A549 treated with AZD9567 at 1 μM for 4 hours (cell line): Measurements from ENCODE around the gene TEX28. TPM values are rescaled to one million over a fixed set of nuclear protein-coding genes. Genes with fewer than 3 reads are reported as not detected.

Source experiments
- total RNA-seq: library from RNA; stranded (reverse); fragments of 200-300 nt; extraction: Qiagen RNA extraction; gene quantifications from 5 replicates; pipeline ENCODE4 v1.2.3, GENCODE V29; 2022; ENCODE audit not compliant: insufficient read depth

Gene TEX28, protein sequence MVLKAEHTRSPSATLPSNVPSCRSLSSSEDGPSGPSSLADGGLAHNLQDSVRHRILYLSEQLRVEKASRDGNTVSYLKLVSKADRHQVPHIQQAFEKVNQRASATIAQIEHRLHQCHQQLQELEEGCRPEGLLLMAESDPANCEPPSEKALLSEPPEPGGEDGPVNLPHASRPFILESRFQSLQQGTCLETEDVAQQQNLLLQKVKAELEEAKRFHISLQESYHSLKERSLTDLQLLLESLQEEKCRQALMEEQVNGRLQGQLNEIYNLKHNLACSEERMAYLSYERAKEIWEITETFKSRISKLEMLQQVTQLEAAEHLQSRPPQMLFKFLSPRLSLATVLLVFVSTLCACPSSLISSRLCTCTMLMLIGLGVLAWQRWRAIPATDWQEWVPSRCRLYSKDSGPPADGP
- not detected in 5 replicates for total RNA-seq

DNA sequence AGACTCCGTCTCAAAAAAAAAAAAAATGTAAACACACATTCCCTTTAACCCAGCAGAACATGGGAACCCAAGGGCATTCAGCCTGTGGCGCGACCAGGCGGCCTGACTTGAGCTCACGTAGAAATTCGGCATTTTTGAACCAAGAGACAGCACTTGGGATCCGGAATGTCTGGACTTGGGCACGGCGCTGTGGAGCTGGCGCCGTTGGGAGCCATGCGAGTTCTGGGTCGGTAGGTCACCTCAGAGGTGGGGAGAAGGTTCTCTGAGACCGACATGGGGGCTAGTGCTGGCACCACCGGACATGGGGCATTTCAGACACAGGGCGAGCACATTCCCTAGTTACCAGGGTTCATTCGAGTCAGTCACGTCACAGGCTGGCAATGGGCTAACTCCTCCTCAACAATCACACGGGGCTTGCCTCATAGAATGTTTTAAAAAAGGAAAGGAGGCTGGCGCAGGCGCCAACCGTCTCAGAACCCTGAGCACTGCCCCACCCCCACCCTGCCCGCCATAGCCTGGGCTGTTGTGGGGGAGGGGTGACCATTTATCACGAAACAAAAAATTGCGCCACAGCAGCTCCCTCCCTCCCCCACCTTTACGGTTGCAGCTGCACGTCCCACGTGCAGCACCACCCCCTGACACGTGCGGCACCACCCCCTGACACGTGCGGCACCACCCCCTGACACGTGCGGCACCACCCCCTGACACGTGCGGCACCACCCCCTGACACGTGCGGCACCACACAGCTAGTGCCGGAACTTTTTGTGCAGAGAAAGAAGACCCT is at the start of gene TEX28:
Gene TEX28, minus strand, starts transcription at position 334 of the 784 bp plus-strand sequence. CDS start 3,007 bp downstream, outside the sequence.

DNA sequence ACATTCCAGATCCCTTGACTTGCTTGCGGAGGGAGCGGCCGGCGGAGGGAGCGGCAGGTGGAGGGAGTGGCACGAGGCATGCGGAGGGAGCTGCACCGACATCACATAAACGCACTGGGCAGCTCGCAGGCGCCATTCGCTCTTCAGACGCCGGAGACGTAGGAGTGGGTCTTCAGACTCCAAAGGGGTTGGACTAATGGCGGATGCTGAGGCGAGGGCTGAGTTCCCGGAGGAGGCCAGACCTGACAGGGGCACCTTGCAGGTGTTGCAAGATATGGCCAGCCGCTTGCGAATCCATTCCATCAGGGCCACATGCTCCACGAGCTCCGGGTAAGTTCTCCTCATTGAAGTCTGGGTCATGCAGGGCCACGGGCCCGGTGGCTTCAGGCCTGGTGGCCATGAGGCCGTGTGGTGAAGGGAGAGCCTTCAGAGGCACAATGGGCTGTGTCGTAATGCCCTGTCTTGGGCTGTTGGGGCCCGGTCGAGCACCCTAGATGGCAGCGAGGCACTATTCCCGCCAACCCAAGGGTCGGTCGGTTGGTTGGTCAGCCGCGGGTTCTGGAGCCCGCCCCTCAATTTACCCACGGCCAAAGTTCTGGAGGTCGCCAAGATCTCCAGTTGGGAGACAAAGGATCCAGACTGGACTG is 863 bp upstream of the TEX28 start, which contains the start of gene TKTL1:
Gene TKTL1, plus strand, starts transcription at position 132 of the 647 bp plus-strand sequence. Its CDS starts 65 bp downstream, at position 197.

DNA sequence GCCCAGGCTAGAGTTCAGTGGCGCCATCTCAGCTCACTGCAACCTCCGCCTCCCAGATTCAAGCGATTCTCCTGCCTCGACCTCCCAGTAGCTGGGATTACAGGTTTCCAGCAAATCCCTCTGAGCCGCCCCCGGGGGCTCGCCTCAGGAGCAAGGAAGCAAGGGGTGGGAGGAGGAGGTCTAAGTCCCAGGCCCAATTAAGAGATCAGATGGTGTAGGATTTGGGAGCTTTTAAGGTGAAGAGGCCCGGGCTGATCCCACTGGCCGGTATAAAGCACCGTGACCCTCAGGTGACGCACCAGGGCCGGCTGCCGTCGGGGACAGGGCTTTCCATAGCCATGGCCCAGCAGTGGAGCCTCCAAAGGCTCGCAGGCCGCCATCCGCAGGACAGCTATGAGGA is 37.6 kb downstream of the TEX28 start, which contains the start of gene OPN1MW3:
Gene OPN1MW3, plus strand, starts transcription at position 301 of the 400 bp plus-strand sequence. Its CDS starts 38 bp downstream, at position 339.

Other genes with a start within 250 kb of the TEX28 start
- 16.6 to 22.0 TPM (median 19.4 TPM) in 5 replicates for gene MECP2, start 197.4 kb downstream of the TEX28 start, total RNA-seq
- not detected in 5 replicates for gene OPN1LW, start 150.9 kb downstream of the TEX28 start, total RNA-seq
- not detected in 5 replicates for gene OPN1MW, start 112.5 kb downstream of the TEX28 start, total RNA-seq
- not detected in 5 replicates for gene OPN1MW2, start 75.4 kb downstream of the TEX28 start, total RNA-seq
- gene OPN1MW3, start 37.5 kb downstream of the TEX28 start, total RNA-seq: not detected in 5 replicates
- 0.03 to 0.06 TPM in 2 of 5 replicates, not detected in the others for gene TKTL1, start 671 bp upstream of the TEX28 start, total RNA-seq
- gene FLNA, start 79.5 kb upstream of the TEX28 start, total RNA-seq: 1,398 to 1,786 TPM (median 1,537 TPM) in 5 replicates
- gene EMD, start 84.2 kb upstream of the TEX28 start, total RNA-seq: 139 to 167 TPM (median 160 TPM) in 5 replicates
- gene RPL10, start 103.3 kb upstream of the TEX28 start, total RNA-seq: 5,537 to 5,934 TPM (median 5,663 TPM) in 5 replicates
- gene DNASE1L1, start 114.1 kb upstream of the TEX28 start, total RNA-seq: 28.0 to 33.0 TPM (median 30.2 TPM) in 5 replicates
- 20.0 to 39.1 TPM (median 37.4 TPM) in 5 replicates for gene TAFAZZIN, start 116.4 kb upstream of the TEX28 start, total RNA-seq
- 86.0 to 111 TPM (median 105 TPM) in 5 replicates for gene ATP6AP1, start 133.6 kb upstream of the TEX28 start, total RNA-seq
- 99.0 to 111 TPM (median 108 TPM) in 5 replicates for gene GDI1, start 142.0 kb upstream of the TEX28 start, total RNA-seq
- gene FAM50A, start 149.0 kb upstream of the TEX28 start, total RNA-seq: 87.7 to 122 TPM (median 113 TPM) in 5 replicates
- gene PLXNA3, start 163.2 kb upstream of the TEX28 start, total RNA-seq: 14.0 to 24.4 TPM (median 20.9 TPM) in 5 replicates
- 47.4 to 71.3 TPM (median 68.7 TPM) in 5 replicates for gene LAGE3, start 184.2 kb upstream of the TEX28 start, total RNA-seq
- gene UBL4A, start 191.5 kb upstream of the TEX28 start, total RNA-seq: 62.5 to 67.8 TPM (median 64.3 TPM) in 5 replicates
- gene SLC10A3, start 195.5 kb upstream of the TEX28 start, total RNA-seq: 43.3 to 46.5 TPM (median 44.4 TPM) in 5 replicates
- 40.7 to 46.1 TPM (median 45.3 TPM) in 5 replicates for gene FAM3A, start 221.1 kb upstream of the TEX28 start, total RNA-seq